Ovary (tissue), 3 donors: ENCODE results near the gene FAM184B.

Experiments
- EP300 ChIP-seq: sonication (generic); formaldehyde crosslinking; IDR thresholded peaks from one replicate; pipeline ENCODE4 v1.6.1; 2017; ENCODE audit warnings: antibody characterized with exemption
- POLR2A ChIP-seq: fragments of 450-650 bp; IDR thresholded peaks from one replicate; pipeline ENCODE4 v1.6.1; 2017; ENCODE audit warnings: antibody characterized with exemption, mild to moderate bottlenecking, moderate library complexity
- TF ChIP-seq, protein P1 (sequence below), 3 donors: fragments of 450-650 bp in 2 of 3; fragments of 200-600 bp in 1 of 3; IDR thresholded peaks; one replicate each; pipeline versions ENCODE4 v1.5.1 to v1.8.0; 2016 to 2022; ENCODE audit warnings: antibody characterized with exemption in 3 of 3, mild to moderate bottlenecking in 1 of 3
- donor health status: DM: no; HTN: no; CAD: no.

- TF ChIP-seq, protein P1, sequence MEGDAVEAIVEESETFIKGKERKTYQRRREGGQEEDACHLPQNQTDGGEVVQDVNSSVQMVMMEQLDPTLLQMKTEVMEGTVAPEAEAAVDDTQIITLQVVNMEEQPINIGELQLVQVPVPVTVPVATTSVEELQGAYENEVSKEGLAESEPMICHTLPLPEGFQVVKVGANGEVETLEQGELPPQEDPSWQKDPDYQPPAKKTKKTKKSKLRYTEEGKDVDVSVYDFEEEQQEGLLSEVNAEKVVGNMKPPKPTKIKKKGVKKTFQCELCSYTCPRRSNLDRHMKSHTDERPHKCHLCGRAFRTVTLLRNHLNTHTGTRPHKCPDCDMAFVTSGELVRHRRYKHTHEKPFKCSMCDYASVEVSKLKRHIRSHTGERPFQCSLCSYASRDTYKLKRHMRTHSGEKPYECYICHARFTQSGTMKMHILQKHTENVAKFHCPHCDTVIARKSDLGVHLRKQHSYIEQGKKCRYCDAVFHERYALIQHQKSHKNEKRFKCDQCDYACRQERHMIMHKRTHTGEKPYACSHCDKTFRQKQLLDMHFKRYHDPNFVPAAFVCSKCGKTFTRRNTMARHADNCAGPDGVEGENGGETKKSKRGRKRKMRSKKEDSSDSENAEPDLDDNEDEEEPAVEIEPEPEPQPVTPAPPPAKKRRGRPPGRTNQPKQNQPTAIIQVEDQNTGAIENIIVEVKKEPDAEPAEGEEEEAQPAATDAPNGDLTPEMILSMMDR (IDR thresholded peaks at IDR 0.05): no peak
- TF ChIP-seq POLR2A: no peak
- no peak for TF ChIP-seq EP300
Observed at GRCh38 chr4:17667653-17668201, 113.7 kb downstream of the FAM184B start.
